H1 (cell line): ENCODE results near the gene FRMPD4. TPM values are rescaled to one million over a fixed set of nuclear protein-coding genes. Genes with fewer than 3 reads are reported as not detected.

ENCODE experiments used
- CTCF ChIA-PET: fragments of 300-600 bp; sonication (Branson Sonifier 250); formaldehyde crosslinking; loops from one replicate; lab custom pipeline; 2021; ENCODE audit not compliant: partially characterized antibody; lab: Charles Lee
- POLR2A ChIA-PET: fragments of 300-600 bp; sonication (Branson Sonifier 250); formaldehyde crosslinking; loops from one replicate; lab custom pipeline; 2021; ENCODE audit warnings: inconsistent platforms; ENCODE audit not compliant: partially characterized antibody; lab: Charles Lee
- DNase-seq, 2 experiments: peaks; one replicate each; pipeline versions ENCODE4 v3.0.0 to v3.0.0-alpha.2; 2010 to 2022; ENCODE audit warnings: low spot score in 2 of 2, low read depth in 1 of 2, mixed read lengths in 1 of 2
- FAIRE-seq: peaks from 2 replicates; lab custom pipeline; 2011; peaks lifted over from hg19 to GRCh38; lab: Jason Lieb, UNC
- H2AFZ ChIP-seq: 2 replicates; pipeline ENCODE4 v1.8.1; 2012; ENCODE audit warnings: low read length, inconsistent platforms
- H2AK5ac ChIP-seq: 2 replicates; pipeline ENCODE4 v1.6.1; 2013; ENCODE audit warnings: low read depth, low read length
- H2BK120ac ChIP-seq: replicated peaks from 2 replicates; pipeline ENCODE3; 2013; ENCODE audit warnings: low read depth, low read length, inconsistent platforms
- H2BK12ac ChIP-seq: 2 replicates; pipeline ENCODE4 v1.6.1; 2013; ENCODE audit warnings: low read depth, low read length
- H2BK15ac ChIP-seq: 2 replicates; pipeline ENCODE4 v1.6.1; 2013; ENCODE audit warnings: low read length
- H2BK20ac ChIP-seq: 2 replicates; pipeline ENCODE4 v1.6.1; 2013; ENCODE audit warnings: low read length
- H2BK5ac ChIP-seq: 2 replicates; pipeline ENCODE4 v1.6.1; 2013; ENCODE audit warnings: low read depth, low read length
- H3K14ac ChIP-seq: 2 replicates; pipeline ENCODE4 v1.6.1; 2013; ENCODE audit warnings: inconsistent platforms; ENCODE audit not compliant: insufficient read length
- H3K18ac ChIP-seq: 2 replicates; pipeline ENCODE4 v1.6.1; 2013; ENCODE audit warnings: low read length; ENCODE audit errors: extremely low read depth
- H3K23ac ChIP-seq: 2 replicates; pipeline ENCODE4 v1.6.1; 2013; ENCODE audit warnings: inconsistent platforms; ENCODE audit not compliant: insufficient read length
- H3K23me2 ChIP-seq: 2 replicates; pipeline ENCODE4 v1.6.1; 2013; ENCODE audit warnings: low read depth, low read length
- H3K27ac ChIP-seq: 2 replicates; pipeline ENCODE4 v1.6.1; 2011; ENCODE audit warnings: low read depth, low read length, inconsistent platforms
- H3K27me3 ChIP-seq, 4 experiments: replicated peaks in 1 of 4; 1 replicate in 1 of 4; 2 replicates in 3 of 4; pipeline versions ENCODE4 v1.6.1 to v1.8.1; 2011 to 2013; ENCODE audit warnings: low read length in 3 of 4, mild to moderate bottlenecking in 3 of 4, inconsistent platforms in 2 of 4, mixed read lengths in 2 of 4, moderate library complexity in 1 of 4; ENCODE audit not compliant: control insufficient read depth in 3 of 4, insufficient read depth in 3 of 4; ENCODE audit errors: extremely low read depth in 1 of 4
- H3K36me3 ChIP-seq, 4 experiments: 2 replicates each; pipeline versions ENCODE4 v1.6.1 to v1.8.1; 2011 to 2013; ENCODE audit warnings: mild to moderate bottlenecking in 4 of 4, low read length in 3 of 4, moderate library complexity in 2 of 4, control low read depth in 1 of 4, inconsistent platforms in 1 of 4; ENCODE audit not compliant: insufficient read depth in 4 of 4, control insufficient read depth in 2 of 4
- H3K4ac ChIP-seq: replicated peaks from 2 replicates; pipeline ENCODE3; 2013; ENCODE audit warnings: low read length, low read depth, mixed read lengths, inconsistent platforms; ENCODE audit not compliant: insufficient read length
- H3K4me1 ChIP-seq, 4 experiments: replicated peaks in 1 of 4; 1 replicate in 1 of 4; 2 replicates in 3 of 4; pipeline versions ENCODE4 v1.6.1 to v1.8.1; 2011 to 2013; ENCODE audit warnings: low read length in 3 of 4, inconsistent platforms in 2 of 4, mixed read lengths in 1 of 4; ENCODE audit not compliant: insufficient read depth in 4 of 4, control insufficient read depth in 3 of 4
- H3K4me2 ChIP-seq, 2 experiments: 2 replicates each; pipeline versions ENCODE4 v1.6.1 to v1.8.1; 2011 to 2013; ENCODE audit warnings: low read depth in 2 of 2, low read length in 2 of 2, control low read depth in 1 of 2, inconsistent platforms in 1 of 2, mild to moderate bottlenecking in 1 of 2; ENCODE audit not compliant: insufficient read depth in 1 of 2
- H3K4me3 ChIP-seq, 4 experiments: fragments of 200-600, 300-600 bp in 1 of 4; sonication (generic), shearing (Covaris generic), sonication (Bioruptor Twin) in 1 of 4; 2 replicates each; pipeline versions ENCODE4 v1.5.1 to v1.8.1; 2011 to 2016; ENCODE audit warnings: low read length in 4 of 4, low read depth in 3 of 4, control low read depth in 2 of 4, inconsistent platforms in 2 of 4, mild to moderate bottlenecking in 2 of 4, mixed read lengths in 1 of 4, moderate library complexity in 1 of 4; ENCODE audit not compliant: insufficient read depth in 2 of 4; ENCODE audit errors: extremely low read depth in 1 of 4
- H3K56ac ChIP-seq: replicated peaks from 2 replicates; pipeline ENCODE3; 2013; ENCODE audit warnings: low read depth, mild to moderate bottlenecking, mixed read lengths, low read length, inconsistent platforms; ENCODE audit not compliant: insufficient read length
- H3K79me1 ChIP-seq: 2 replicates; pipeline ENCODE4 v1.6.1; 2013; ENCODE audit warnings: low read depth, low read length, control low read depth
- H3K79me2 ChIP-seq, 2 experiments: 2 replicates each; pipeline versions ENCODE4 v1.6.1 to v1.8.1; 2012 to 2013; ENCODE audit warnings: low read length in 2 of 2, mild to moderate bottlenecking in 2 of 2, inconsistent platforms in 1 of 2; ENCODE audit not compliant: insufficient read depth in 2 of 2, control insufficient read depth in 1 of 2
- H3K9ac ChIP-seq, 4 experiments: replicated peaks in 1 of 4; 1 replicate in 1 of 4; 2 replicates in 3 of 4; pipeline versions ENCODE4 v1.6.1 to v1.8.1; 2011 to 2013; ENCODE audit warnings: low read depth in 3 of 4, low read length in 3 of 4, control low read depth in 2 of 4, mild to moderate bottlenecking in 2 of 4, moderate library complexity in 2 of 4, inconsistent platforms in 1 of 4; ENCODE audit errors: extremely low read depth in 1 of 4
- H3K9me3 ChIP-seq, 2 experiments: 2 replicates each; pipeline versions ENCODE4 v1.6.1 to v1.8.1; 2012 to 2013; ENCODE audit warnings: mild to moderate bottlenecking in 2 of 2, moderate library complexity in 2 of 2, control low read depth in 1 of 2, inconsistent platforms in 1 of 2, low read depth in 1 of 2, low read length in 1 of 2, mixed read lengths in 1 of 2; ENCODE audit not compliant: insufficient read depth in 2 of 2
- H4K20me1 ChIP-seq, 2 experiments: replicated peaks in 1 of 2; 2 replicates each; pipeline versions ENCODE3 to v1.8.1; 2011 to 2013; ENCODE audit warnings: inconsistent platforms in 2 of 2, low read length in 2 of 2, mild to moderate bottlenecking in 1 of 2; ENCODE audit not compliant: insufficient read depth in 2 of 2, control insufficient read depth in 1 of 2
- H4K5ac ChIP-seq: 2 replicates; pipeline ENCODE4 v1.6.1; 2013; ENCODE audit warnings: low read length, low read depth, mixed read lengths, inconsistent platforms; ENCODE audit not compliant: insufficient read length
- H4K8ac ChIP-seq: 2 replicates; pipeline ENCODE4 v1.8.0; 2013; ENCODE audit warnings: mild to moderate bottlenecking, moderate library complexity, low read length, inconsistent platforms; ENCODE audit not compliant: insufficient read depth; ENCODE audit errors: extremely low read depth
- H4K91ac ChIP-seq: replicated peaks from 2 replicates; pipeline ENCODE3; 2013; ENCODE audit warnings: low read length, mixed read lengths, inconsistent platforms; ENCODE audit not compliant: insufficient read length
- ASH2L ChIP-seq: fragments of 200-600, 300-600 bp; sonication (generic); IDR thresholded peaks from one replicate; pipeline ENCODE4 v1.7.1; 2017; ENCODE audit warnings: low read length
- GABPA ChIP-seq: IDR thresholded peaks from 2 replicates; pipeline ENCODE4 v1.6.1; 2011; ENCODE audit warnings: mild to moderate bottlenecking, low read length, moderate library complexity, borderline replicate concordance; ENCODE audit not compliant: insufficient read depth
- GTF2F1 ChIP-seq: IDR thresholded peaks from 2 replicates; pipeline ENCODE4 v1.6.1; 2012; ENCODE audit warnings: low read depth, low read length, improper control_type of control experiment, borderline replicate concordance
- KDM4A ChIP-seq: IDR thresholded peaks from one replicate; pipeline ENCODE4 v1.7.1; 2012; ENCODE audit warnings: low read depth, mild to moderate bottlenecking, moderate library complexity, low read length, inconsistent platforms; ENCODE audit not compliant: severe bottlenecking
- RFX5 ChIP-seq: IDR thresholded peaks from 2 replicates; pipeline ENCODE4 v1.6.1; 2011; ENCODE audit warnings: low read depth, low read length, improper control_type of control experiment, borderline replicate concordance
- SIN3A ChIP-seq, 2 experiments: IDR thresholded peaks in 1 of 2; conservative IDR thresholded peaks in 1 of 2; 2 replicates each; pipeline ENCODE4 v1.6.1; 2011 to 2012; ENCODE audit warnings: low read length in 2 of 2, improper control_type of control experiment in 1 of 2, low read depth in 1 of 2, mild to moderate bottlenecking in 1 of 2
- TAF1 ChIP-seq: IDR thresholded peaks from 2 replicates; pipeline ENCODE4 v1.6.1; 2011; ENCODE audit warnings: mild to moderate bottlenecking, low read depth, low read length
- WGBS, 2 experiments: shearing (Covaris generic) in 1 of 2; methylation state at CpG; one replicate each; pipeline versions ENCODE4 v1.1.6 to v1.1.7; 2013 to 2015; ENCODE audit warnings: low lambda C conversion rate in 2 of 2, mixed read lengths in 2 of 2, inconsistent platforms in 1 of 2, low coverage in 1 of 2, missing lambda C conversion rate in 1 of 2; ENCODE audit not compliant: insufficient replicate concordance in 2 of 2, insufficient coverage in 1 of 2, insufficient read length in 1 of 2; ENCODE audit errors: extremely low coverage in 1 of 2, missing lambda C conversion rate in 1 of 2; 5-methylcytosine and 5-hydroxymethylcytosine counted together
- polyA plus RNA-seq, 7 experiments: library from polyadenylated mRNA; depleted of rRNA in 3 of 7; stranded (reverse) in 5 of 7; unstranded in 2 of 7; fragments of >200 nt in 5 of 7; fragments of 200-250 nt in 2 of 7; gene quantifications; 1 replicate in 5 of 7; 2 replicates in 1 of 7; 4 replicates in 1 of 7; pipeline versions ENCODE4 v1.2.1 to v1.2.3, GENCODE V29; 2011 to 2013; ENCODE audit warnings: missing spikeins in 2 of 7, mixed read lengths in 2 of 7
- total RNA-seq: library from RNA; stranded (reverse); fragmentation: NEBNext Ultra II Directional; extraction: Animal tissue kit (Norgen Biotek cat#: 25700); gene quantifications from 2 replicates; pipeline ENCODE4 v1.2.1, GENCODE V29; 2021

FRMPD4 gene
- total and polyA plus RNA-seq, 2 of the 8 experiments (the other 6 are each of a cell fraction or from before 2014, with no cell fraction given): 0.02 to 0.37 TPM

DNA sequence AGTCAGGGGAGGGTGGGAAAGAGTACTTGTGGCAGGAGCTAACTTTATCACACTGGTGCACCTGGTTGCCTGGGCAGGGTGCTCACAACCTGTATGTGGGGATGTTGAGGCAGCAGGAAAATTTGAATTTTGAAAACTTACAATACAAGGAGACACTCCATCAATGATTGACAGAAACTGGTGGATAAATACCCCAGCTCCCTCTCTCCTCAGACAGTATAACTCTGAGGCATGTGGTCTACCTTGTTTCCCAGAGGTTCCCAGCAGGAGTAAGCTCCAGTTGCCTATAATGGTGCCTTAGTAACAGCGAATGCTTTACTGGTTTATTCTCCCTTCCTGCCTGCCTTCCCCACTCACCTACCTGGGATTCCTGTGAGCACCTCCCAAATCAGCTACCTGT is 541.2 kb downstream of the FRMPD4 start:
- H4K8ac ChIP-seq: no peak overlapping the region
- H3K36me3 ChIP-seq: no peaks in the 10 kb centered on the region
- H2BK20ac ChIP-seq: no peak overlapping the region
- no peak overlapping the region for H3K4ac ChIP-seq
- H2BK15ac ChIP-seq: no peak overlapping the region
- H3K4me3 ChIP-seq: no peak overlapping the region
- H3K4me2 ChIP-seq: no peak overlapping the region
- H2BK5ac ChIP-seq: no peak overlapping the region
- no peak overlapping the region for H3K9ac ChIP-seq
- H3K23me2 ChIP-seq: no peaks in the 10 kb centered on the region
- no peaks in the 10 kb centered on the region for H4K20me1 ChIP-seq
- WGBS, 2 experiments: 93% methylated on average over 1 of the region's 1 CpG; no CpG with 5 or more reads in 1 of the 2 experiments
- H2BK120ac ChIP-seq: no peak overlapping the region
- no peak overlapping the region for H2BK12ac ChIP-seq
- no peaks in the 10 kb centered on the region for H3K27me3 ChIP-seq
- POLR2A ChIA-PET: no interaction called here
- H3K79me2 ChIP-seq: no peaks in the 10 kb centered on the region
- no peak overlapping the region for H3K23ac ChIP-seq
- CTCF ChIA-PET: interaction anchor here (1.0 to 1.9 kb wide), 2 partner anchors 22 to 92 kb away, joined by 3 to 7 read pairs; no protein-coding TSS in a partner anchor
- no peak overlapping the region for H4K5ac ChIP-seq
- no peaks in the 10 kb centered on the region for H3K4me1 ChIP-seq
- H4K91ac ChIP-seq: no peak overlapping the region
- no peak for FAIRE-seq
- no peak overlapping the region for H3K27ac ChIP-seq
- H3K9me3 ChIP-seq: no peaks in the 10 kb centered on the region
- H3K14ac ChIP-seq: no peak overlapping the region
- no peaks in the 10 kb centered on the region for H3K79me1 ChIP-seq
- no peak overlapping the region for H3K18ac ChIP-seq
- no peak overlapping the region for H2AK5ac ChIP-seq
- no peak overlapping the region for H3K56ac ChIP-seq
- no peak for DNase-seq
- no peak overlapping the region for H2AFZ ChIP-seq
- no peak for TF ChIP-seq ASH2L
- TF ChIP-seq GABPA: no peak
- no peak for TF ChIP-seq RFX5
- no peak for TF ChIP-seq KDM4A
- TF ChIP-seq SIN3A (conservative IDR thresholded peaks at IDR 0.05 in 1 of 2, IDR thresholded peaks at IDR 0.05 in 1 of 2; ENCODE audit: low read depth in 1 of 2, low read length in 2 of 2): no peak
- TF ChIP-seq TAF1: no peak
- TF ChIP-seq GTF2F1: no peak
